ENCODE results near the gene RBM6. TPM values are rescaled to one million over a fixed set of nuclear protein-coding genes. Genes with fewer than 3 reads are reported as not detected.
A peak's percentile ranks its signal among the peaks of the same experiment; 100 is the strongest.

Gene RBM6
- total RNA-seq, 1 donor from 2014 or later: 99.0 TPM

- Mint-ChIP-seq H3K27me3 (ENCODE audit: insufficient read depth) (no peaks in the 10 kb centered on the region), H3K36me3 (ENCODE audit: low read depth) (peaks cover 27% of the 10 kb centered on the region), H3K27ac (peak overlapping the region; percentile 95), H3K9me3 (no peaks in the 10 kb centered on the region), H3K4me3 (peak overlapping the region; percentile 97), H3K4me1 (ENCODE audit: low read depth) (peaks cover 33% of the 10 kb centered on the region)
- no peak for DNase-seq (ENCODE audit: low spot score)
- intact Hi-C loops (cut with micrococcal nuclease): loop anchor here (2.0 to 5.0 kb wide), 2 partner anchors 147 to 233 kb away; partner anchors contain the start of genes RBM6 and TRAIP
Observed at GRCh38 chr3:50089609-50089945, 149.6 kb downstream of the RBM6 start.

- Mint-ChIP-seq H3K4me1 (ENCODE audit: low read depth) (peaks cover 35% of the 10 kb centered on the region), H3K27ac (no peak overlapping the region)
- intact Hi-C loops (cut with micrococcal nuclease): loop anchor here (1.0 kb wide), 1 partner anchor 162 kb away; the partner anchor contains the start of gene MON1A
Observed at GRCh38 chr3:50090984-50091383, 151.0 kb downstream of the RBM6 start.

GRCh38 chr3:50095352-50095998 is 155.5 kb downstream of the RBM6 start:
- Mint-ChIP-seq H3K4me1 (ENCODE audit: low read depth) (peaks cover 30% of the 10 kb centered on the region), H3K4me3 (no peak overlapping the region), H3K9me3 (no peaks in the 10 kb centered on the region), H3K36me3 (ENCODE audit: low read depth) (peaks cover 55% of the 10 kb centered on the region), H3K27ac (no peak overlapping the region), H3K27me3 (ENCODE audit: insufficient read depth) (no peaks in the 10 kb centered on the region)
- no peak for DNase-seq (ENCODE audit: low spot score)
- intact Hi-C loops (cut with micrococcal nuclease): no loop called here

More at GRCh38 chr3:50090984-50091383, 151.0 kb downstream of the RBM6 start:
- Mint-ChIP-seq H3K4me3 (peak overlapping the region; percentile 97), H3K9me3 (no peaks in the 10 kb centered on the region), H3K27me3 (ENCODE audit: insufficient read depth) (no peaks in the 10 kb centered on the region), H3K36me3 (ENCODE audit: low read depth) (peaks cover 39% of the 10 kb centered on the region)
- DNase-seq (ENCODE audit: low spot score): no peak

- peaks cover 66% of the 10 kb centered on the region for H3K36me3 Mint-ChIP-seq (ENCODE audit: low read depth)
- no peak overlapping the region for H3K4me3 Mint-ChIP-seq
- no peak for DNase-seq (ENCODE audit: low spot score)
- peaks cover 6% of the 10 kb centered on the region for H3K4me1 Mint-ChIP-seq (ENCODE audit: low read depth)
- H3K27me3 Mint-ChIP-seq (ENCODE audit: insufficient read depth): no peaks in the 10 kb centered on the region
- intact Hi-C loops (cut with micrococcal nuclease): no loop called here
- H3K27ac Mint-ChIP-seq: no peak overlapping the region
- H3K9me3 Mint-ChIP-seq: no peaks in the 10 kb centered on the region
Observed at GRCh38 chr3:50100386-50100785, 160.4 kb downstream of the RBM6 start.

- Mint-ChIP-seq H3K9me3 (no peaks in the 10 kb centered on the region), H3K4me3 (no peak overlapping the region), H3K27me3 (ENCODE audit: insufficient read depth) (no peaks in the 10 kb centered on the region), H3K27ac (no peak overlapping the region), H3K36me3 (ENCODE audit: low read depth) (peaks cover 60% of the 10 kb centered on the region), H3K4me1 (ENCODE audit: low read depth) (peaks cover 6% of the 10 kb centered on the region)
- no peak for DNase-seq (ENCODE audit: low spot score)
- intact Hi-C loops (cut with micrococcal nuclease): no loop called here
Observed at GRCh38 chr3:50100956-50101845, 161.3 kb downstream of the RBM6 start.

GRCh38 chr3:50102558-50102957 is 162.6 kb downstream of the RBM6 start:
- Mint-ChIP-seq H3K4me3 (no peak overlapping the region), H3K27ac (no peak overlapping the region), H3K4me1 (ENCODE audit: low read depth) (no peaks in the 10 kb centered on the region), H3K36me3 (ENCODE audit: low read depth) (peaks cover 62% of the 10 kb centered on the region), H3K9me3 (no peaks in the 10 kb centered on the region), H3K27me3 (ENCODE audit: insufficient read depth) (no peaks in the 10 kb centered on the region)
- DNase-seq (ENCODE audit: low spot score): no peak
- intact Hi-C loops (cut with micrococcal nuclease): no loop called here

GRCh38 chr3:50111757-50112156 is 171.8 kb downstream of the RBM6 start:
- intact Hi-C loops (cut with micrococcal nuclease): no loop called here
- H3K9me3 Mint-ChIP-seq: no peaks in the 10 kb centered on the region
- H3K36me3 Mint-ChIP-seq (ENCODE audit: low read depth): peaks cover 68% of the 10 kb centered on the region
- H3K4me1 Mint-ChIP-seq (ENCODE audit: low read depth): peaks cover 9% of the 10 kb centered on the region
- no peaks in the 10 kb centered on the region for H3K27me3 Mint-ChIP-seq (ENCODE audit: insufficient read depth)
- H3K4me3 Mint-ChIP-seq: no peak overlapping the region
- no peak overlapping the region for H3K27ac Mint-ChIP-seq
- no peak for DNase-seq (ENCODE audit: low spot score)

GRCh38 chr3:50112462-50112861 is 172.5 kb downstream of the RBM6 start:
- Mint-ChIP-seq H3K27ac (no peak overlapping the region), H3K4me1 (ENCODE audit: low read depth) (peaks cover 9% of the 10 kb centered on the region), H3K4me3 (no peak overlapping the region), H3K9me3 (no peaks in the 10 kb centered on the region), H3K27me3 (ENCODE audit: insufficient read depth) (no peaks in the 10 kb centered on the region), H3K36me3 (ENCODE audit: low read depth) (peaks cover 67% of the 10 kb centered on the region)
- intact Hi-C loops (cut with micrococcal nuclease): no loop called here
- no peak for DNase-seq (ENCODE audit: low spot score)

- Mint-ChIP-seq H3K4me3 (no peak overlapping the region), H3K4me1 (ENCODE audit: low read depth) (peaks cover 9% of the 10 kb centered on the region), H3K27ac (no peak overlapping the region), H3K9me3 (no peaks in the 10 kb centered on the region), H3K36me3 (ENCODE audit: low read depth) (peaks cover 49% of the 10 kb centered on the region), H3K27me3 (ENCODE audit: insufficient read depth) (no peaks in the 10 kb centered on the region)
- DNase-seq (ENCODE audit: low spot score): no peak
- intact Hi-C loops (cut with micrococcal nuclease): no loop called here
Observed at GRCh38 chr3:50117120-50117519, 177.2 kb downstream of the RBM6 start.

- Mint-ChIP-seq H3K4me3 (no peak overlapping the region), H3K9me3 (no peaks in the 10 kb centered on the region), H3K4me1 (ENCODE audit: low read depth) (peaks cover 7% of the 10 kb centered on the region), H3K27me3 (ENCODE audit: insufficient read depth) (no peaks in the 10 kb centered on the region), H3K27ac (no peak overlapping the region), H3K36me3 (ENCODE audit: low read depth) (peaks cover 44% of the 10 kb centered on the region)
- intact Hi-C loops (cut with micrococcal nuclease): no loop called here
- DNase-seq (ENCODE audit: low spot score): no peak
Observed at GRCh38 chr3:50118237-50118636, 178.3 kb downstream of the RBM6 start.

- H3K27ac Mint-ChIP-seq: no peak overlapping the region
- intact Hi-C loops (cut with micrococcal nuclease): loop anchor here (2.0 kb wide), 1 partner anchor 35 kb away; the partner anchor contains the start of gene SEMA3F
- peaks cover 31% of the 10 kb centered on the region for H3K36me3 Mint-ChIP-seq (ENCODE audit: low read depth)
- H3K27me3 Mint-ChIP-seq (ENCODE audit: insufficient read depth): no peaks in the 10 kb centered on the region
- no peak overlapping the region for H3K4me3 Mint-ChIP-seq
- no peak for DNase-seq (ENCODE audit: low spot score)
- no peaks in the 10 kb centered on the region for H3K9me3 Mint-ChIP-seq
- no peaks in the 10 kb centered on the region for H3K4me1 Mint-ChIP-seq (ENCODE audit: low read depth)
Observed at GRCh38 chr3:50119786-50120185, 179.8 kb downstream of the RBM6 start.

- Mint-ChIP-seq H3K27me3 (ENCODE audit: insufficient read depth) (no peaks in the 10 kb centered on the region), H3K4me3 (no peak overlapping the region), H3K27ac (no peak overlapping the region), H3K9me3 (no peaks in the 10 kb centered on the region), H3K36me3 (ENCODE audit: low read depth) (peaks cover 26% of the 10 kb centered on the region), H3K4me1 (ENCODE audit: low read depth) (no peaks in the 10 kb centered on the region)
- intact Hi-C loops (cut with micrococcal nuclease): loop anchor here (1.0 to 2.0 kb wide), 4 partner anchors 34 to 153 kb away; partner anchors contain the start of gene SEMA3F
- no peak for DNase-seq (ENCODE audit: low spot score)
Observed at GRCh38 chr3:50120364-50121071, 180.6 kb downstream of the RBM6 start.
